A549 (cell line): ENCODE data around the gene EYA2. TPM values are rescaled to one million over a fixed set of nuclear protein-coding genes. Genes with fewer than 3 reads are reported as not detected.

Experiments
- ATAC-seq, 2 experiments: fragments of 200-7000 bp in 1 of 2; fragments of >200 bp in 1 of 2; cut with Nextera tagmentation in 1 of 2; cut with Tn5 transposase in 1 of 2; 3 replicates each; pipeline versions ENCODE4 v1.8.0 to v1.9.1; 2018 to 2020; ENCODE audit warnings: mild to moderate bottlenecking in 1 of 2, moderate library complexity in 1 of 2
- CTCF ChIA-PET: fragments of 300-600 bp; sonication (Branson Sonifier 250); formaldehyde crosslinking; extraction: SDS; loops from one replicate; lab custom pipeline; 2021; ENCODE audit warnings: antibody characterized with exemption, inconsistent platforms; lab: Yijun Ruan, JAX
- POLR2A ChIA-PET: fragments of 350-600 bp; formaldehyde crosslinking; extraction: SDS; loops from one replicate; lab custom pipeline; 2021; ENCODE audit warnings: antibody characterized with exemption, inconsistent platforms; lab: Yijun Ruan, JAX
- DNase-seq, 2 experiments: peaks; one replicate each; pipeline versions ENCODE4 v3.0.0 to v3.0.0-alpha.2; 2011 to 2016; ENCODE audit warnings: low read depth in 1 of 2, low spot score in 1 of 2
- FAIRE-seq: peaks from 2 replicates; lab custom pipeline; 2011; peaks lifted over from hg19 to GRCh38; lab: Jason Lieb, UNC
- H3K27ac ChIP-seq, 2 experiments: fragments of >200 bp; sonication (Bioruptor Twin); formaldehyde crosslinking; 3 replicates each; pipeline ENCODE4 v1.5.1; 2016 to 2017
- H3K4me1 ChIP-seq: fragments of >200 bp; sonication (Bioruptor Twin); formaldehyde crosslinking; 3 replicates; pipeline ENCODE4 v1.6.1; 2016
- H3K4me2 ChIP-seq: fragments of >200 bp; sonication (Bioruptor Twin); formaldehyde crosslinking; 3 replicates; pipeline ENCODE4 v1.6.1; 2016
- H3K4me3 ChIP-seq: fragments of >200 bp; sonication (Bioruptor Twin); formaldehyde crosslinking; 3 replicates; pipeline ENCODE4 v1.5.1; 2016
- H3K9me3 ChIP-seq: fragments of >200 bp; sonication (Bioruptor Twin); formaldehyde crosslinking; 3 replicates; pipeline ENCODE4 v1.6.1; 2016
- ATOH8 ChIP-seq: fragments of 250-450 bp; sonication (Bioruptor Pico); IDR thresholded peaks from 2 replicates; pipeline ENCODE4 v1.5.0; 2020; ENCODE audit warnings: low read depth, mild to moderate bottlenecking, moderate library complexity
- CTCF ChIP-seq: fragments of >200 bp; sonication (Bioruptor Twin); formaldehyde crosslinking; IDR thresholded peaks from 3 replicates; pipeline ENCODE4 v1.5.1; 2016
- E2F6 ChIP-seq: IDR thresholded peaks from 2 replicates; pipeline ENCODE4 v1.6.1; 2012; ENCODE audit warnings: low read depth, borderline replicate concordance
- EHMT2 ChIP-seq: fragments of 200-600 bp; sonication (generic); IDR thresholded peaks from 2 replicates; pipeline ENCODE4 v1.6.1; 2016; ENCODE audit warnings: antibody characterized with exemption, low read depth, mild to moderate bottlenecking, moderate library complexity
- ELK1 ChIP-seq: fragments of 150-350 bp; IDR thresholded peaks from 2 replicates; pipeline ENCODE4 v1.6.1; 2014; ENCODE audit warnings: low read depth, mild to moderate bottlenecking, low read length
- EP300 ChIP-seq, 2 experiments: fragments of >200 bp; sonication (Bioruptor Twin); formaldehyde crosslinking; IDR thresholded peaks; 2 replicates in 1 of 2; 3 replicates in 1 of 2; pipeline ENCODE4 v1.6.1; 2016 to 2017
- GATA3 ChIP-seq: IDR thresholded peaks from 2 replicates; pipeline ENCODE4 v1.6.1; 2012; ENCODE audit warnings: borderline replicate concordance
- HDAC2 ChIP-seq: fragments of 200-600 bp; sonication (generic); IDR thresholded peaks from 2 replicates; pipeline ENCODE4 v1.6.1; 2016
- HEYL ChIP-seq: fragments of 250-450 bp; sonication (Bioruptor Pico); IDR thresholded peaks from 2 replicates; pipeline ENCODE4 v1.8.0; 2021; ENCODE audit warnings: mild to moderate bottlenecking, moderate library complexity
- HMGXB4 ChIP-seq: fragments of 250-450 bp; sonication (Bioruptor Pico); IDR thresholded peaks from 2 replicates; pipeline ENCODE4 v1.5.0; 2021; ENCODE audit warnings: mild to moderate bottlenecking, moderate library complexity, borderline replicate concordance
- HOXA7 ChIP-seq: fragments of 250-450 bp; sonication (Bioruptor Pico); IDR thresholded peaks from 2 replicates; pipeline ENCODE4 v1.5.0; 2020; ENCODE audit warnings: mild to moderate bottlenecking, moderate library complexity
- HOXB5 ChIP-seq: fragments of 250-450 bp; sonication (Bioruptor Pico); IDR thresholded peaks from 2 replicates; pipeline ENCODE4 v1.5.0; 2020; ENCODE audit warnings: mild to moderate bottlenecking, moderate library complexity
- KDM5A ChIP-seq: fragments of 200-600 bp; sonication (generic); IDR thresholded peaks from 2 replicates; pipeline ENCODE4 v1.6.1; 2016; ENCODE audit warnings: antibody characterized with exemption, mild to moderate bottlenecking
- MAZ ChIP-seq: fragments of 150-350 bp; IDR thresholded peaks from 2 replicates; pipeline ENCODE4 v1.6.1; 2014; ENCODE audit warnings: antibody characterized with exemption, low read depth, low read length, borderline replicate concordance
- NPAS2 ChIP-seq: fragments of 250-450 bp; sonication (Bioruptor Pico); IDR thresholded peaks from 2 replicates; pipeline ENCODE4 v1.8.0; 2022; ENCODE audit warnings: mild to moderate bottlenecking, moderate library complexity, borderline replicate concordance
- NR3C1 ChIP-seq: fragments of >200 bp; sonication (Bioruptor Twin); formaldehyde crosslinking; IDR thresholded peaks from 3 replicates; pipeline ENCODE4 v1.6.1; 2017
- POLR2A ChIP-seq: IDR thresholded peaks from 2 replicates; pipeline ENCODE4 v1.6.1; 2012; ENCODE audit warnings: mild to moderate bottlenecking, low read length
- POLR2AphosphoS2 ChIP-seq: conservative IDR thresholded peaks from 2 replicates; pipeline ENCODE4 v1.6.1; 2012; ENCODE audit warnings: low read length, improper control_type of control experiment, inconsistent platforms
- RARB ChIP-seq: fragments of 250-450 bp; sonication (Bioruptor Pico); IDR thresholded peaks from 2 replicates; pipeline ENCODE4 v1.8.0; 2021; ENCODE audit warnings: mild to moderate bottlenecking, moderate library complexity
- REST ChIP-seq: fragments of 200-600 bp; sonication (generic); IDR thresholded peaks from 2 replicates; pipeline ENCODE4 v1.6.1; 2016; ENCODE audit warnings: antibody characterized with exemption, mild to moderate bottlenecking, moderate library complexity
- RNF2 ChIP-seq: fragments of 200-600 bp; sonication (generic); IDR thresholded peaks from 2 replicates; pipeline ENCODE4 v1.6.1; 2016; ENCODE audit warnings: low read depth, mild to moderate bottlenecking, antibody characterized with exemption, moderate library complexity, borderline replicate concordance
- TFCP2L1 ChIP-seq: fragments of 250-450 bp; sonication (Bioruptor Pico); IDR thresholded peaks from 2 replicates; pipeline ENCODE4 v1.5.0; 2021; ENCODE audit warnings: mild to moderate bottlenecking
- TP53 ChIP-seq: fragments of 250-450 bp; sonication (Bioruptor Pico); IDR thresholded peaks from 2 replicates; pipeline ENCODE4 v1.5.0; 2021; ENCODE audit warnings: mild to moderate bottlenecking, moderate library complexity
- ZNF302 ChIP-seq: fragments of 250-450 bp; sonication (Bioruptor Pico); IDR thresholded peaks from 2 replicates; pipeline ENCODE4 v1.9.0; 2021; ENCODE audit warnings: inconsistent platforms, mild to moderate bottlenecking, moderate library complexity
- WGBS: methylation state at CpG from one replicate; pipeline ENCODE4 v1.1.6; 2017; ENCODE audit errors: missing lambda C conversion rate; 5-methylcytosine and 5-hydroxymethylcytosine counted together
- polyA plus RNA-seq, 4 experiments: library from polyadenylated mRNA; depleted of rRNA in 3 of 4; stranded (reverse); fragments of >200 nt; fragmentation: RNase III in 1 of 4; extraction: RNeasy Plus Mini Kit Qiagen cat#74134 plus additional on column Dnase treatment in 1 of 4; gene quantifications; 2 replicates in 3 of 4; 3 replicates in 1 of 4; pipeline ENCODE4 v1.2.3, GENCODE V29; 2011 to 2017

EYA2 gene
- polyA plus RNA-seq, 2 of the 4 experiments (the other 2 are of a cell fraction), result 4.5 to 4.6 TPM

GRCh38 chr20:47079047-47079446 is 184.4 kb downstream of the EYA2 start:
- ChIA-PET POLR2A (no interaction called here), CTCF (no interaction called here)
- ATAC-seq (no peak), FAIRE-seq (no peak), DNase-seq (no peak)
- Histone ChIP-seq H3K4me1 (no peaks in the 10 kb centered on the region), H3K4me2 (no peak overlapping the region), H3K27ac (no peak overlapping the region), H3K9me3 (0 out of 3 replicates have a peak, but pooled peaks cover 7% of the 10 kb centered on the region), H3K4me3 (no peak overlapping the region)
- TF ChIP-seq TP53 (CRISPR knock-in tag) (no peak), KDM5A (no peak), EHMT2 (no peak), NR3C1 (no peak), HOXB5 (no peak), REST (no peak), ATOH8 (no peak), TFCP2L1 (CRISPR knock-in tag) (no peak), GATA3 (no peak)

GRCh38 chr20:47080365-47080764 is 185.7 kb downstream of the EYA2 start:
- POLR2A ChIA-PET, result no interaction called here
- Histone ChIP-seq H3K4me2 (no peak overlapping the region), H3K9me3 (0 out of 3 replicates have a peak, but pooled peaks cover 7% of the 10 kb centered on the region), H3K4me3 (no peak overlapping the region), H3K27ac (no peak overlapping the region), H3K4me1 (no peaks in the 10 kb centered on the region)
- DNase-seq (no peak), ATAC-seq (no peak), FAIRE-seq (no peak)
- TF ChIP-seq KDM5A, result no peak
- no peak for TF ChIP-seq E2F6
- no peak for TF ChIP-seq RARB (CRISPR knock-in tag)
- TF ChIP-seq NPAS2, result no peak
- TF ChIP-seq NR3C1, result no peak
- no peak for TF ChIP-seq CTCF
- TF ChIP-seq POLR2A, result no peak
- TF ChIP-seq MAZ, result no peak
- no peak for TF ChIP-seq HDAC2
- no peak for TF ChIP-seq HEYL (CRISPR knock-in tag)
- TF ChIP-seq POLR2AphosphoS2, result no peak
- no peak for TF ChIP-seq ELK1
- TF ChIP-seq HMGXB4 (CRISPR knock-in tag), result no peak
- TF ChIP-seq ZNF302 (CRISPR knock-in tag), result no peak
- no peak for TF ChIP-seq RNF2
- TF ChIP-seq HOXA7 (CRISPR knock-in tag), result no peak
- TF ChIP-seq EP300 (IDR thresholded peaks at IDR 0.05), result no peak
- 93% methylated on average over 1 of the region's 1 CpG for WGBS
- CTCF ChIA-PET, result no interaction called here
